Measurements from ENCODE around the gene IQGAP2.

Gene IQGAP2

DNA sequence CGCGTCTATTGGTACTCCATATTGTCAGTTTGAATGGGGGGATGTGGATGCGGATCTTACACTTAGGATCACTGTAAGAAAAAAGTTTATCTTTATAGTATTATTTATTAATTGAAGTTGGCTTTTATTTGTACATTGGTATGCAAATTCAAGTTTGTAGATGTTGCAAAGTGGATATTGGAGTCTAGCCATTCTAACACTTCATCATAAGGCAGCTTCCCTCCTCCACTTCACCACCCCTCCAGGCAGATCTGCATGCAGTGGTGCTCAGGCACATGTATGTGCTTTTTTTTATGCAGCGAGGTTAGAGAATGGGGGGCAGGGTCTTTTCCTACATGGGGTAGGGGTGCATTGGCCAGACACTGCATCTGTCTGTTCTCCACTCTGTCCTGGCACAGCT lies 84.3 kb downstream of the IQGAP2 start:
- Histone ChIP-seq H3K9ac (ENCODE audit: low read depth, low read length, poor library complexity, severe bottlenecking) (no peak overlapping the region), H4K20me1 (ENCODE audit: insufficient read depth, low read length, poor library complexity, severe bottlenecking) (peaks cover 6% of the 10 kb centered on the region), H3K9me3 (ENCODE audit: insufficient read depth, low read depth, low read length) (no peaks in the 10 kb centered on the region), H3K4me3 (ENCODE audit: low read length, poor library complexity, severe bottlenecking) (no peak overlapping the region), H3K79me2 (ENCODE audit: insufficient read depth, low read length) (peaks cover 85% of the 10 kb centered on the region), H2AFZ (ENCODE audit: low read length) (no peak overlapping the region), H3K4me2 (ENCODE audit: low read depth, low read length, poor library complexity, severe bottlenecking) (no peak overlapping the region), H3F3A (ENCODE audit: low read depth) (no peaks in the 10 kb centered on the region), H3K27me3 (ENCODE audit: insufficient read depth, low read length, poor library complexity, severe bottlenecking) (no peaks in the 10 kb centered on the region), H3K4me1 (ENCODE audit: insufficient read depth, low read length, poor library complexity, severe bottlenecking) (peaks cover 22% of the 10 kb centered on the region), H3K36me3 (ENCODE audit: insufficient read depth, low read length) (no peaks in the 10 kb centered on the region), H3K9me2 (replicated peaks; ENCODE audit: low read depth, low read length) (no peaks in the 10 kb centered on the region)
- TF ChIP-seq EZH2phosphoT487 (IDR thresholded peaks at IDR 0.05; ENCODE audit: borderline replicate concordance) = no peak
- TF ChIP-seq, protein P1, sequence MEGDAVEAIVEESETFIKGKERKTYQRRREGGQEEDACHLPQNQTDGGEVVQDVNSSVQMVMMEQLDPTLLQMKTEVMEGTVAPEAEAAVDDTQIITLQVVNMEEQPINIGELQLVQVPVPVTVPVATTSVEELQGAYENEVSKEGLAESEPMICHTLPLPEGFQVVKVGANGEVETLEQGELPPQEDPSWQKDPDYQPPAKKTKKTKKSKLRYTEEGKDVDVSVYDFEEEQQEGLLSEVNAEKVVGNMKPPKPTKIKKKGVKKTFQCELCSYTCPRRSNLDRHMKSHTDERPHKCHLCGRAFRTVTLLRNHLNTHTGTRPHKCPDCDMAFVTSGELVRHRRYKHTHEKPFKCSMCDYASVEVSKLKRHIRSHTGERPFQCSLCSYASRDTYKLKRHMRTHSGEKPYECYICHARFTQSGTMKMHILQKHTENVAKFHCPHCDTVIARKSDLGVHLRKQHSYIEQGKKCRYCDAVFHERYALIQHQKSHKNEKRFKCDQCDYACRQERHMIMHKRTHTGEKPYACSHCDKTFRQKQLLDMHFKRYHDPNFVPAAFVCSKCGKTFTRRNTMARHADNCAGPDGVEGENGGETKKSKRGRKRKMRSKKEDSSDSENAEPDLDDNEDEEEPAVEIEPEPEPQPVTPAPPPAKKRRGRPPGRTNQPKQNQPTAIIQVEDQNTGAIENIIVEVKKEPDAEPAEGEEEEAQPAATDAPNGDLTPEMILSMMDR (conservative IDR thresholded peaks at IDR 0.05; ENCODE audit: low read length) = no peak

GRCh38 chr5:76487821-76488220 lies 84.7 kb downstream of the IQGAP2 start:
- Histone ChIP-seq H3K4me2 (ENCODE audit: low read depth, low read length, poor library complexity, severe bottlenecking) (no peak overlapping the region), H4K20me1 (ENCODE audit: insufficient read depth, low read length, poor library complexity, severe bottlenecking) (peaks cover 6% of the 10 kb centered on the region), H3K9ac (ENCODE audit: low read depth, low read length, poor library complexity, severe bottlenecking) (no peak overlapping the region), H3K79me2 (ENCODE audit: insufficient read depth, low read length) (peaks cover 85% of the 10 kb centered on the region), H3F3A (ENCODE audit: low read depth) (no peaks in the 10 kb centered on the region), H3K27me3 (ENCODE audit: insufficient read depth, low read length, poor library complexity, severe bottlenecking) (no peaks in the 10 kb centered on the region), H3K4me1 (ENCODE audit: insufficient read depth, low read length, poor library complexity, severe bottlenecking) (peaks cover 20% of the 10 kb centered on the region), H3K36me3 (ENCODE audit: insufficient read depth, low read length) (no peaks in the 10 kb centered on the region), H3K4me3 (ENCODE audit: low read length, poor library complexity, severe bottlenecking) (no peak overlapping the region), H3K9me2 (replicated peaks; ENCODE audit: low read depth, low read length) (no peaks in the 10 kb centered on the region), H3K9me3 (ENCODE audit: insufficient read depth, low read depth, low read length) (no peaks in the 10 kb centered on the region), H2AFZ (ENCODE audit: low read length) (no peak overlapping the region)
- TF ChIP-seq, protein P1 (conservative IDR thresholded peaks at IDR 0.05; ENCODE audit: low read length) = no peak
- TF ChIP-seq EZH2phosphoT487 (IDR thresholded peaks at IDR 0.05; ENCODE audit: borderline replicate concordance) = no peak

- H4K20me1 ChIP-seq (ENCODE audit: insufficient read depth, low read length, poor library complexity, severe bottlenecking) = peaks cover 6% of the 10 kb centered on the region
- no peak overlapping the region for H3K9ac ChIP-seq (ENCODE audit: low read depth, low read length, poor library complexity, severe bottlenecking)
- H3K4me1 ChIP-seq (ENCODE audit: insufficient read depth, low read length, poor library complexity, severe bottlenecking) = peaks cover 14% of the 10 kb centered on the region
- H3K4me2 ChIP-seq (ENCODE audit: low read depth, low read length, poor library complexity, severe bottlenecking) = no peak overlapping the region
- no peaks in the 10 kb centered on the region for H3K9me3 ChIP-seq (ENCODE audit: insufficient read depth, low read depth, low read length)
- TF ChIP-seq EZH2phosphoT487 (IDR thresholded peaks at IDR 0.05; ENCODE audit: borderline replicate concordance) = no peak
- TF ChIP-seq, protein P1 (conservative IDR thresholded peaks at IDR 0.05; ENCODE audit: low read length) = no peak
- H3K4me3 ChIP-seq (ENCODE audit: low read length, poor library complexity, severe bottlenecking) = no peak overlapping the region
- no peak overlapping the region for H2AFZ ChIP-seq (ENCODE audit: low read length)
- H3K9me2 ChIP-seq (replicated peaks; ENCODE audit: low read depth, low read length) = no peaks in the 10 kb centered on the region
- no peaks in the 10 kb centered on the region for H3F3A ChIP-seq (ENCODE audit: low read depth)
- H3K36me3 ChIP-seq (ENCODE audit: insufficient read depth, low read length) = no peaks in the 10 kb centered on the region
- H3K79me2 ChIP-seq (ENCODE audit: insufficient read depth, low read length) = peaks cover 85% of the 10 kb centered on the region
- H3K27me3 ChIP-seq (ENCODE audit: insufficient read depth, low read length, poor library complexity, severe bottlenecking) = no peaks in the 10 kb centered on the region
Measured at GRCh38 chr5:76488969-76489368, 85.9 kb downstream of the IQGAP2 start.
